Pulmonary artery endothelial cell (primary cell): ENCODE data around the gene CFAP70. TPM values are rescaled to one million over a fixed set of nuclear protein-coding genes. Genes with fewer than 3 reads are reported as not detected.

ENCODE experiments used
- DNase-seq: peaks from one replicate; pipeline ENCODE4 v3.0.0-alpha.2; 2011; ENCODE audit warnings: low read depth, low spot score
- total RNA-seq: library from RNA; depleted of rRNA; stranded (reverse); fragments of >200 nt; gene quantifications from 2 replicates; pipeline ENCODE4 v1.2.3, GENCODE V29; 2014

The CFAP70 gene
- total RNA-seq, 1 donor from 2014 or later: 0.13 TPM

DNA sequence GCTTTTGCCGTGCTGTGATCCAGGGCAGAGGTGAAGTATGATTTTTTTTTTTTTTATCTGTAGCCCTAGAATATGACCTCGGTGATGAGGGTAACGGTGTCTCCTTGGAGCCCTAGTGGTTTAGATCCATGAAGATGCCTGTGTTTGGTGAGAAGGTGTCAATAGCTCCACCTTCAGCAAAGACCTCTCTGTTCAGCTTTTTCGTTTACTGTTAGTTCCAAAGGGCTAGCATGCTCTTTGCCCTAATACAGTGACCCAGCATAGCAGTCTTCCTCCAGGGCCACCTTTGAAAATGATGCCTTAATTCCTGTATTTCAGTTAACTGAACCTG, 105.5 kb downstream of the CFAP70 start:
- DNase-seq: no peak

DNA sequence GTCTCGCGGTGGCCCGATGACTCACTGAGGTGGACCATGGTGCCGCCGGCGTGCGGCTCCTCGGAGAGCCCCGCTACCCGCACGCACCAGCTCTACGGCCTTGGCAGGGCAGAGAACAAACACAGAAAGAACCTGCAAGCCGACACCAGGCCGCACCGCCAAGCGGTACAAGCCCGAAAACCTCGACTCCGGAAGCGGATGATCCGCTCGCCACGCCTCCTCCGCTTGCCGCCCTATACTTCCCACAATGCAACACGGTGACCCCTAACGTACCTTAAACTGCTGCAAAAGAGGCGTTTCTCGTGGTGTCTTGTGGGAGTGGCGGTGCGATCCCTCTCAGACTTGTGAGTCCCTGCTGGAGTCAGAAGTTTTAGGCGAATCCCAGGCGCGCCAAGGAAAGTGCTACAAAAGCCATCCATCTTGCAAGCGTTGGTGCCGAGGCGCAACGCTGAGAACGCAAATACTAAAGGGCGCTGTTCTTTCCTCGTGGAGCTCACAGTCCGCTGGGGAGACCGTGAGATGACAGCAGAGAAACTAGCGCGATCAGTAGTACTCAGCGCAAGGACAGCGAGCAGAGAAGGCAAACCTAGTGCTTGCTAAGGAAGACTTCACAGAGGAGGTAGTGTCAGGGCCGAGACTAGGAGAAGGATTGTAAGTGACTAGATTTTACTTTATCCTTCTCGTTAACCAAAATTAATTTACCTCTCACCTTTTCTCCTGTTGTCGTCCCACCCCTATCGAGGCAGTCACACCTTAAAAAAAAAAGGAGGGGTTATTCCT, 106.0 kb downstream of the CFAP70 start, which contains the start of gene MRPS16:
MRPS16 (minus strand) TSS at position 200 of the 780 bp plus-strand sequence; CDS start at position 38, 162 bp downstream.
- DNase-seq: peak; percentile 85

DNA sequence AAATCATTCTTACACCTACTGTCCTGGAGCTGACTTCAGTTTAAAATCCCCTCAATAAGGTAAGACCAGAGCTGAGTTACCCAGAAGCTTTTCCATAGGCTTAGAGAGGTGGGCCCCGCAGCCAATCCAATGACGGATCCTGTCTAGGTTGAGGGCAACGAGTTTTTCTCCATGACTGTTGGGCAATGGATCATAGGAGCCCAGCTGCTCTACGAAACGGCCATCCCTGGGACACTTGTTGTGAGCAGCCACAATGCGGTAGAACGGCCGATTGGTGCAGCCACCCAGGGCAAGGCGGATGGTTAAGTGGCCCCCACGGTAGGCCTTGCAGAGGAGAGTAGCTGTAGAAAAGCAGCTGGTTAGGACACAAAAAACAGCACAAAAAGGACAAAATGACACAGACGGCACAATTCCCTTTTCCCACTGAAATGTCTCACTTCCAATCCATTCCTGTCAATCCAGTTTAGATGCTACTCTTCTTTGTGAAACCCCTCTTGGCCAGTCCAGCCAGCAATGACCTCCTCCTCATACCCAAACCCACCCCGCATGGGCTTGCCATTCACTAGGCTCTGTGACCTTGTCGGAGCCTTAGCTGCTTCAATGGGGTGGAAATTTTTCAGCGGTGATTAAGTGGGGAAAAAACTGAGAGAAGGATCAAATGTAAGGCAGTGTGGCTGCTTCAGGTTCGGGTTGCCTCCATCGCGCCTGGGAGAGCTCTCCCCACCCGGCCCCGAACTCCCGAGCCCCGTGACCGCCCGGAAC, 106.8 kb downstream of the CFAP70 start:
- DNase-seq: no peak

DNA sequence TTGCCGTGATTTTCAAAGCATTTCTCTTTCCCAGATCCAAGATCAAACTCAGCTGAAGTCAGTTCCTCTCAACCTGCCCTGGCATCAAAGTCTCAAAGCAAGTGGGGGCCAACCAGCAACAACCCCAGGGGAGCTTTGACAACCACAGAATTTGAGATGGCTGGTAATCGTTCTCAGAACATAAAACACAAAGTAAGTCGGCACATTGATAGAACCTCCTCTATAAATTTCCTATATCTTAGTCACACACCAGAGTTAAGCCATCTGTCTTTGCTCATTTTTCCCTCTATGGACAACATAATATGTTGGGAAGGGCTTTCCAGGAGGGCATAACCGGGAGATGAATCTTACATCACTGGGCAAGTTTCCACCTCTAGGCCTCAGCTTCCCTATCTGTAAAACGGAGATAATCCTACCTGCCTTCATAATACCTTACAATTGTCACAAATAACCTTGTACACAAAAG, 110.4 kb downstream of the CFAP70 start:
- no peak for DNase-seq

DNA sequence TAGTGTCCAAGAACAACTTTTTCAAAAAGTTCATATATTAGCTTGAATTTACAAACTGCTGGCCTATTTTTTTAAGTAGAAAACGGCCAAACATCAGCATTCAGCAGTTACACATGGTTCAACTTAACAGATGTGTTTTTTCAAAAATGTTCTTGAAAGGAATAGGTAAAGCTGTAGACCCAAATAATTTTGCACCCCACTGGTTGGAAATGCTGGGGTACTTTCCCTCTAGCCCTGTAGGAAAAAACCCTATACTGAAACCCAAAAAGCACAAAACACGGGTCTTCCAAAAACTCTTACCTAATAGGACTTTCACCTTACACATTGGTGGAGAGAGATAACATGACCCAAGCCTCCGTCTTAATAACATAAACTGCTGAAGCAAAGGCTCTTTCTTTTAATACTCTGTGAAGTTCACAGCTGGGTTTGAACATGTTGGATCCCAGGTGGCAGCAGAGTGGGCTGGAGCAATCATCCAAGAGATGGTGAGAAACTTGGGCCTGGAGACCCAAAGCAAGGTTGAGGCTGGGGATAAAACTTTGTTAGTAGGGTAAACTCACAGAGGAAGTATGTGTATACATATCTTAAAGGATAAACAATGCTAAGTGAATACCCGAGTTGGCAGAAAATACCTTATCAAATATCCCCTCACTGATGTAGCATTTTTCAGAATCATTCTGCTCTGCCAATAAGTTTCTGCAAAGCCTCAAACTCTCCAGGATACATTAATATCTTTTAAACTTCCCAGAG, 111.0 kb downstream of the CFAP70 start:
- DNase-seq: no peak

DNA sequence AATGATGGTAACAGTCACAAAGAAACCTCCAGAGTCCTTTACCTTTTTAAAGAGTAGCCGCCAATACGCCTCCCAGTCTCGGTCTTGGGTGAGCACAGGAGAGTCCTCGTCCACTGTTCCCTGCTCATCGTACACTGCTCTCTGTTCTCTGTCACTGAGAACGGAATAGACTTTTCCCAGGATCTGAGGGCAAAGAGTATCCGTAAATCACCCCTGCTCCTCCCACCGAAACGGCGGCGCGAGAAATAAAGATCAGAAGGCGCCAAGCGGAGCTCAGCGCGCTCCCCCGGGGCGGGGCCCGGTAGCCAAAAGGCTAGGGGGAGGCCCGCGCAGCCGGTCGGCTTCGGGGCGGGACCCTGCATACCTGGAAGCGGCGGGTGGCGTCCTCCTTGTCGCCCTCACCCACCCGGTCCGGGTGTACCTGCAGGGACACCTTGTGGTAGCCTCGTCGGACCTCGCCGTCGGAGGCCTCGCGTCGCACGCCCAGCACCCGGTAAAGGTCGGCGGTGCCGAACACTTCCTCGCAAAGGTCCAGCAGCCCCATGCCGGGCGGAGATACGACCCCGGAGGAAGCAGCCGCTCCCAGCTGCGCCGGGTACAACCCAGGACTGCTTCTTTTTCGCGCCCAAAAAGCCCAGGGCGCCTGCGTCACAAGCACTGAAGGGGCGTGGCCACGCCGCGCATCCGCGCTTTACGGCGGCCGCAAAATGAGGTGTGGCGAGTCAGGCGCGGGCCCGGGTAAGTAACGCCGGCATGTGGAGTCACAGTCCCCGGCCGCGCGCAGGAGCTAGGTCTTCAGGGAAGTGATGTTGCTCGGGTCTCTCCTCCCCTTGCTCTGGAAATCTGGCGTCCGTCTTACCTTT, 111.8 kb downstream of the CFAP70 start, which contains the start of gene DNAJC9:
DNAJC9 (minus strand) TSS at position 610 of the 863 bp plus-strand sequence; CDS start at position 544, 66 bp downstream.
- peak; percentile 64 for DNase-seq

DNA sequence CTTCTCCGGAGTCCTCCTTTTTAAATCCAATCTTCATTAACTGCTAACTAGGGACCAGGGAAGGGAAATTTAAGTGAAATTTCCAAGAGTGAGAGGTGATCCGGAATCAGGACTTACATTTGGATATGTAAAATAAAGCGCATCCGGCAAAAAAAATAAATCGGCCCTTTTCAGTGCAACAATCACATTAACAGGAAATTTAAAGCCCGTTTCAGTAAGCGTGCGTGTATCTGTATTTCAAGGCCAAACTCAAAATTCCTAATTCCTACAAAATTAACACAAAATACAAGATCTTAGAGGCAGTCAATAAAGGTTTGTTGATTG, 112.4 kb downstream of the CFAP70 start:
- DNase-seq: no peak

DNA sequence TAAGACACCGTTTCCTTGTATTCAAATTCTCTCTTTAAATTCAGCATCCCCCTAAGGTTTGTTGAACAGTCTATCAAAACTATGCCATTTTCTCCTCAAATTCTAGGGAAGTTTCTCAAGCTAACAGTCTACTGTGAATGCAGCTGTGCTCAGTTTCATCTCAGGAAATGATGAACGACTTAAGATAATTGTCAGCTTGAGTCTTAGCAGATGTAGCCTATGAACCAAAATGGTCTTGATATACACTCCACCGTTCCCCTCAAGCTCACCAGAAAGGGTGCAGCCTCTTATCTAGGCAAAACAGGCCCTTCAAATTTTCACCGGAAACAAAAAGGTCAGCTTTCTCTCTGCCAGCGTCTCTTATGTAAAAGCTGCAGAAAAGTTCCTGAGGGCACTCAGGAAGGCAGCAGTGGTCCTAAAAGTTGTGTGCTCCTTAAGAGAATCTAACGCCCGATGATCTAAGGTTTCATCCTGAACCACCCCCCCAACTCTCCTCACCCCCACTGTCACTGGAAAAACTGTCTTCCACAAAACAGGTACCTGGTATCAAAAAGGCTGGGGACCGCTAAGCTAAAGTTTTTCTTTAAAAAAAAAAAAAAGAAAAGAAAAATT, 113.7 kb downstream of the CFAP70 start:
- no peak for DNase-seq

DNA sequence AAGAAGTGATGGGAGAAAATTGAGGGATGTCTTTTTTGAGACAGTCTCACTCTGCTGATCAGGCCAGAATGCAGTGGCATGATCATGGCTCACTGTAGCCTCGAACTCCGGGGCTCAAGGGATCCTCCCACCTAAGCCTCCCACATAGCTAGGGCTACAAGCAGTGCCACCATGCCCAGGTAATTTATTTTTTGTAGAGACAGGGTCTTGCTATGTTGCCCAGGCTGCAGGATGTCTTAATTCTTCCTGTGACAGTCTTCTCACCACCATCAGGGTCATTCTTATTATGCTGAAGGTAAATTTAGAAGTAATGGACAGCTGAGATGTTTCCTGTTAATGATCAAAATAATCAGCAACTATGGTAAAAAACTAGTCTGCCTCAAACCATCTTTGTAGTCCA, 118.8 kb downstream of the CFAP70 start:
- DNase-seq: no peak

DNA sequence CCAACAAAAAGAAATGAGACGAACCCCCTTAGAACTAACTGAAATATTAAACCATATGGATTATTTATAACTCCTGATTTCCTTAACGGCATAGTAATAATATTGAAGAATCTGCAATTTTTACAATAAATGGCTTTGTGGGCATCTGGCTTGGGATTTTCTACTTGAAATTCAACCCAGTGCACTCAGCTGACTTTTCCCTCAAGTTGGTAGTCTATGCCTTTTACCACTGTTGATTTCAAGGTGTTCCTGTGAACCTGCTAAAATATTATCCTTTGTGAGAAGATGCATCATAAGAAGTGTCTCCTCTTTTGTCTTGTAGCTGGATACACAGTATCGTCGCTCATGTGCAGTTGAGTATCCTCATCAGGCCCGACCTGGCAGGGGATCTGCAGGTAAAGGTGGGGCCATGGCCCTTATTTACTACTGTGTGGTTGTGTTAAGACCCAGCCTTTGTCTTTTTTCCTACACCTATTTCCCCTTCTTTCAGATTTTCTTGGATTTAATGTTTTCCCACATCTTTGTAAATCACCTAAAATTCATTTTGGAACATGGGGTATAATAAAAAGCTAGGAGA, 119.6 kb downstream of the CFAP70 start:
- no peak for DNase-seq

DNA sequence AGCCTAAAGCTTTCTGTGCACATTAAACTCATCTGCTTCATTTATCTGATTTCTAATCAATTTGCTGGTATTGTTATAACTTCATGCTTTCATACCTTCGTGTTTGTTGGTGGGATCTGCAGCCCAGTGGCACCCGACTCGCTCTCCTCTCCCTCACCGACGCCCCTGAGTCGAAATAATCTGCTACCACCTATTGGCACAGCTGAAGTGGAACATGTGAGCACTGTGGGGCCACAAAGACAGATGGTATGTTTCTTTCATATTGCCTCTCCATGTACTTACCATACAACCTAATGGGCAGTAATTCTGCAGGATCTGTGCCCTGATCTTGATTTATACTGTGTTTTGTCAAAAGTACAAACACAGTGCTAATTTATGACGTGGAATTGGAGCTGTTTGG, 124.0 kb downstream of the CFAP70 start:
- no peak for DNase-seq

DNA sequence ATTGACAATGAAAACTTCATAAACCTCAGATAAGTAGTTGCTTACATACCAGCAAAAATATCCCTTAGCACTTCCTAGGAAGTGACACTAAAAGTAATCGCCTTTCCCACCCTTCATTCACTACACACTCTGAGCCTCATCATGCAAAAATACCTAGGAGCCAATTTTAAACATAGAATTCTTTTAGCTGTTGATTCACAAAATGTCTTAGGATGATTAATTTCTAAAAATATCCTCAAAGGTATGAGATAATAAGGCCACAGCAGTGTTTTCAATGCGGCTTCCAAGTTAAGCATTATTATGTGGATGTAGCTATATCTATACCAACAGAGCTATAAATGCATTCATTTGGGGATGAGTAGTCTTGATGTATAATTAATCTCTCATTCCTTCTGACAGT, 124.8 kb downstream of the CFAP70 start:
- no peak for DNase-seq

DNA sequence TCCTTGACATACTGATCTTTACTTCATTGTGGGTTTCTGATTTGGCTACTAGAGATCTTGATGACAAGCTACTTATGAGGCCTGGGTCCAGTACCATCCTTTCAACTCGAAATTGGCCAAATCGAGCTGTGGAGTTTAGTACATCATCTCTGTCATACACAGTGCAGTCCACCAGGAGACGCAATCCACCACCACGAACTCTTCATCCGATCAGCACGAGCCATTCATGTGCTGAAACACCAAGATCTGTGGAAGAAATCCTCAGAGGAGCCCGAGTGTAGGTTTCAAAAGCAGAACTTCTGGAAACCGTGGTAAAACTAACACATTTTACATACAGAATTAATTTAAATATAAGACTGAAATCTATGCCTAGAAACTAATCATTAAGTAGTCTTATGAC, 125.8 kb downstream of the CFAP70 start:
- DNase-seq: no peak

DNA sequence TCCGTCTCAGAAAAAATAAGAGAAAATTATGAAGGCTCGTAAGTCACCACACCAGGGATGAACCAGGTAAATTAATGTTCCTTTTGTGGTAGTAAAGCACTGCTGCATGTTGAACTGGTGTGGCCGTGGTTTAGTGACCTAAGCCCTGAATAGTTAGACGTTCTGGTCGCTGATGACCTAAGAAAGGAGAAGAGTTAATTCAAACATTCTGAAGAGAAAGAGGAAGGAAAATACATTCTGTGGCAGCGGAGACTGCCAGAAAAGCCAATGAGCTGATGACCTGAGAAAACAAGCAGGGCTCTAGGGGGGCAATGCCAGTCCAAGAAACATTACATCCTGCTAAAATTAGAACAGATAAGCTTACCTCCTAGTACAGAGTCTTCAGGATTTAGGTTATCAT, 129.1 kb downstream of the CFAP70 start:
- no peak for DNase-seq

DNA sequence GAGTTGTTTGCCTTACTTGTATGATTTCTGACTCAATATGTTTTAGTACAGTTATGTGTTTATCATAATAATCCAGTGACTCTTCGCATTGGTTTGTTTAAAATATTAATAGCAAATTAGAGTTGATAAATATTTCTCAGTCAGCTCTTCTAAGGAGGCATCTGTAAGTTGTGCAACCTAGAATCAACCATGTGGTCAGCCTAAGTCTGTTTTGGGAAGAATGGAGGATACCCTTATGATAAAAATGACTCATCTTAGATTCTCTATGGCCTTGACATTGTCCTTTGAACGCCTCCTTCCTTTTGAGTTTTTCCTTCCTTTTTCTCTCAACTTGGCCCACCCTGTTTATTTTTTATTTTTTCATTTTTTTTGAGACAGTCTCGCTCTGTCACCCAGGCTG, 130.4 kb downstream of the CFAP70 start:
- no peak for DNase-seq

DNA sequence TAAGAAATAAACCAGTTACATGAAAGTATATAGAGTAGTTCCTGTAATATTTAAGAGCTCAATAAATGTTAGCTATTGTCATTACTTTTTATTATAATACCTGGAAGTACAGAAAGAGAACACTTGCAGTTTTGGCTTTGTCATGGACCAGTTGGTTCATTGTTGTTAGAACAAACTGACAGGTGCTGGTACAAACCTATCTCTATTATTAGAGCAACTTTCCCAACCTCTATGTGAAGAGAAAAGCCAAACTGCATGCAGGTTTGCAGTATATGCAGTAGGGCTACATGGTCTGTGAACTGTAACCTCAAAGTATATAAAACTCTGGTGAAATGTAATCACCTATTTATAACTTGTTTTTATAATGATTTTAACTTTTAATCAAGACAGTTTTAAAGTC, 132.0 kb downstream of the CFAP70 start:
- no peak for DNase-seq

DNA sequence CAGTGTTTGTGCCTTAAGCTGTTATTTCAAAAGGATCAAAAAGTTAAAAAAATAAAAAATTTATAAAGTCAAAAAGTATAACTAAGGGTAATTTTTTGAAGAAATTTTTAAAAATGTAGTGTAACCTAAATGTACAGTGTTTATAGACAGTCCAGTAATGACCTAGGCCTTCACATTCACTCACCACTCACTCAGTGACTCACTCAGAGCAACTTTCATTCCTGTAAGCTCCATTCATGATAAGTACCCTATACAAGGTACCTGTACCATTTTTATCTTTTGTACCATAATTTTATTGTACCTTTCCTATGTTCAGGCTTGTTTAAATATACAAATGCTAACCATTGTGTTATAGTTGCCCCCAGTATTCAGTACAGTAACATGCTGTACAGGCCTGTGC, 133.1 kb downstream of the CFAP70 start:
- DNase-seq: no peak

DNA sequence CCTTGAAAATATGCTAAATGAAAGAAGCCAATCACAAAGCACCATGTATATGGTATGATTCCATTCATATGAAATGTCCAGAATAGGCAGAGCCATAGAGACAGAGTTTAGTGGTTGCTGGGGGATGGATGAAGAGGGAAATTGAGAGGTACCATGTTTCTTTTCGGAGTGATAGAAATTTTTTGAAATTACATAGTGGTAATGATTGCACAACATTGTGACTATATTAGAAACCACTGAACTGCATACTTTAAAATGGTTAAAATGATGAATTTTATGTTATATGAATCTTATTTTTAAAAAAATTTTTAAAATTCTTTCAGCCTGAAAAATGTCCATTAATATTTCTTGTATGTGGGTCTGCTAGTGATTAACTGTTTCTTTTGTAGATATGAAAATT, 137.7 kb downstream of the CFAP70 start:
- DNase-seq: no peak

DNA sequence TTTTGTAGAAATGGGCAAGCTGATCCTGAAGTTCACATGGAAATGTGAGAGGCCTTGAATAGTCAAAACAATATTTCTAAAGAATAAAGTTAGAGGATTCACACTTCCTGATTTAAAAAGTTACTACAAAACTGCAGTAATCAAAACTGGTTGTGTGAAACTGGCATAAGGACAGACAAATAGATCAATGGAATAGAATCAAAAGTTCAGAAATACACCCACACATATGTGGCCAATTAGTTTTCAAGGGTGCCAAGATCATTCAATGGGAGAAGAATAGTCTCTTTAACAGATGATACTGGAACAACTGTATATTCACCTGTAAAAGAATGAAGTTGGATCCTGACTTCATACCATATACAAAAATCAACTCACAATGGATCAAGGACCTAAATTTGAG, 139.3 kb downstream of the CFAP70 start:
- no peak for DNase-seq

DNA sequence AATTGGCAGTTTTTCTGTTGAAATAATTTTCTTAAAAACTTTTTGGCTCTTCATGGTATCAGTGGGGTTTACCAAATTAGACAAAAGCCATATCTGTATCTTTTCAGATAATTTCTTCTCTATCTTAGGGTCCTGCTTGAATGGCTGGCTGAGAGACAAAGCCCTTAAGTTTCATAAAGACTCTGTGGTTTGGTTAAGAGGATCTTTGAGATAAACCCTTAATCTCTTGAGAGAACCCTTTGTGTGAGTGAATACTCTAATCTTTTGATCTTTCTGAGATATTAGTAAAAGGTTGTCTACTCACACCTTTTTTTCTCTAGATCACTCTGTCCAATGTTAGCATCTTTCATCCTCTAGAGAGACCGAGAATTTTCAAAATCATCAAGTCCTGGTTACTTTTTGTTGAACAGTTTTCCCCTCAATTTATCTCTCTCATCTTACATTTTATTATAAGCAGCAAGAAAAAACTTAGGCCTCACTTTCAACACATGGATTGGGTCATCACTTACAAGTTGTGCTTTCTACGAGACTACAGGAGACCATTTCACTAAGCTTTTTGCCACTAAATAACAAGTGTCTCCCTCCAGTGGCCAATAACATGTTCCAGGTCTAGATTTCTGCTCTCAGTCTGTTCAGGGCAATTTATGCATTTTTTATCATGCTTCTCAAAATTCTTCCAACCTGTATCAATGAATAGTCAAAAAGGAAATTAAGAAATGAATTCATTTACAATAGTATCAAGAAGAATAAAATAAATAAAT, 140.1 kb downstream of the CFAP70 start:
- peak; percentile 5 for DNase-seq
